HTERT RPE-1 (cell line): Measurements from ENCODE around the gene SOX5.
"Not testable (repeated sequence)": the region's sequence is repeated elsewhere in the genome, so short reads cannot be mapped to it uniquely, and the experiment has no call there.

ENCODE experiments used
- in situ Hi-C: fragments of 300-500 bp; cut with MboI; formaldehyde crosslinking; loops from 4 replicates; pipeline ENCODE4 v1.14.3; 2020; ENCODE audit warnings: low sequenced_read_pairs

Gene SOX5

GRCh38 chr12:23911574-23911973 lies 37.9 kb downstream of the SOX5 start:
- in situ Hi-C loops = no loop called here

- in situ Hi-C loops = no loop called here
Measured at GRCh38 chr12:23909551-23909950, 39.9 kb downstream of the SOX5 start.

- in situ Hi-C loops = no loop called here
Measured at GRCh38 chr12:23906329-23906728, 43.1 kb downstream of the SOX5 start.

GRCh38 chr12:23899434-23899833 lies 50.0 kb downstream of the SOX5 start:
- in situ Hi-C loops = no loop called here

GRCh38 chr12:23898121-23898520 lies 51.3 kb downstream of the SOX5 start:
- in situ Hi-C loops = no loop called here

GRCh38 chr12:23895792-23896218 lies 53.7 kb downstream of the SOX5 start:
- in situ Hi-C loops = no loop called here

GRCh38 chr12:23893611-23894010 lies 55.9 kb downstream of the SOX5 start:
- in situ Hi-C loops = no loop called here

- in situ Hi-C loops = no loop called here
Measured at GRCh38 chr12:23891115-23891514, 58.4 kb downstream of the SOX5 start.

- in situ Hi-C loops = no loop called here
Measured at GRCh38 chr12:23889069-23889440, 60.4 kb downstream of the SOX5 start.

GRCh38 chr12:23888396-23889068 lies 60.9 kb downstream of the SOX5 start:
- in situ Hi-C loops = no loop called here

GRCh38 chr12:23887055-23887835 lies 62.2 kb downstream of the SOX5 start:
- in situ Hi-C loops = no loop called here

GRCh38 chr12:23885394-23885793 lies 64.1 kb downstream of the SOX5 start:
- in situ Hi-C loops = no loop called here

- in situ Hi-C loops = no loop called here
Measured at GRCh38 chr12:23884909-23885308, 64.6 kb downstream of the SOX5 start.

- in situ Hi-C loops = no loop called here
Measured at GRCh38 chr12:23880988-23881387, 68.5 kb downstream of the SOX5 start.

- in situ Hi-C loops = not testable (repeated sequence)
Measured at GRCh38 chr12:23876618-23877017, 72.9 kb downstream of the SOX5 start.

GRCh38 chr12:23867794-23868193 lies 81.7 kb downstream of the SOX5 start:
- in situ Hi-C loops = no loop called here

GRCh38 chr12:23862701-23863100 lies 86.8 kb downstream of the SOX5 start:
- in situ Hi-C loops = no loop called here

GRCh38 chr12:23860019-23860418 lies 89.5 kb downstream of the SOX5 start:
- in situ Hi-C loops = no loop called here

- in situ Hi-C loops = no loop called here
Measured at GRCh38 chr12:23857178-23857577, 92.3 kb downstream of the SOX5 start.

- in situ Hi-C loops = no loop called here
Measured at GRCh38 chr12:23855813-23856212, 93.7 kb downstream of the SOX5 start.

GRCh38 chr12:23854598-23854997 lies 94.9 kb downstream of the SOX5 start:
- in situ Hi-C loops = no loop called here

GRCh38 chr12:23853640-23854039 lies 95.8 kb downstream of the SOX5 start:
- in situ Hi-C loops = no loop called here
